DMS153 treated with DMSO at 0.1 percent for 48 hours (cell line): ENCODE results near the gene CNTN2.

ENCODE experiments used
- DNase-seq: peaks from one replicate; lab custom pipeline; 2025; ENCODE audit not compliant: unreplicated experiment; lab: John Stamatoyannopoulos, UW

Gene CNTN2

GRCh38 chr1:205071028-205071409 lies 28.0 kb downstream of the CNTN2 start:
- DNase-seq, result no peak

- no peak for DNase-seq
These were observed 28.8 kb downstream of the CNTN2 start for GRCh38 chr1:205071801-205072200.

GRCh38 chr1:205072286-205072685 lies 29.3 kb downstream of the CNTN2 start:
- no peak for DNase-seq

GRCh38 chr1:205072881-205073280 lies 29.9 kb downstream of the CNTN2 start:
- no peak for DNase-seq

- DNase-seq, result no peak
These were observed 30.5 kb downstream of the CNTN2 start for GRCh38 chr1:205073511-205073910.

- DNase-seq, result no peak
These were observed 31.1 kb downstream of the CNTN2 start for GRCh38 chr1:205074084-205074483.

GRCh38 chr1:205074513-205074912 lies 31.5 kb downstream of the CNTN2 start:
- no peak for DNase-seq

- no peak for DNase-seq
These were observed 32.7 kb downstream of the CNTN2 start for GRCh38 chr1:205075642-205076155.

GRCh38 chr1:205076245-205076761 lies 33.3 kb downstream of the CNTN2 start:
- no peak for DNase-seq

- no peak for DNase-seq
These were observed 34.3 kb downstream of the CNTN2 start for GRCh38 chr1:205077158-205077933.

GRCh38 chr1:205077934-205078311 lies 34.9 kb downstream of the CNTN2 start:
- DNase-seq, result no peak

- DNase-seq, result no peak
These were observed 39.4 kb downstream of the CNTN2 start for GRCh38 chr1:205082431-205082830.

- DNase-seq, result no peak
These were observed 41.3 kb downstream of the CNTN2 start, which contains the start of gene TMEM81 for GRCh38 chr1:205084360-205084759. TMEM81 (minus strand) TSS chr1:205084460; CDS start chr1:205084320, 140 bp downstream.

GRCh38 chr1:205088341-205088740 lies 45.3 kb downstream of the CNTN2 start:
- no peak for DNase-seq

GRCh38 chr1:205091043-205091740 lies 48.2 kb downstream of the CNTN2 start:
- no peak for DNase-seq

GRCh38 chr1:205095422-205095821 lies 52.4 kb downstream of the CNTN2 start:
- no peak for DNase-seq

- DNase-seq, result no peak
These were observed 55.2 kb downstream of the CNTN2 start for GRCh38 chr1:205098242-205098641.

GRCh38 chr1:205102404-205102803 lies 59.4 kb downstream of the CNTN2 start:
- no peak for DNase-seq

GRCh38 chr1:205107327-205107726 lies 64.3 kb downstream of the CNTN2 start:
- no peak for DNase-seq

GRCh38 chr1:205108464-205108863 lies 65.5 kb downstream of the CNTN2 start:
- DNase-seq, result no peak

- no peak for DNase-seq
These were observed 66.3 kb downstream of the CNTN2 start for GRCh38 chr1:205109269-205109668.

- DNase-seq, result no peak
These were observed 66.7 kb downstream of the CNTN2 start for GRCh38 chr1:205109711-205110110.
